WTC11 (cell line): Measurements from ENCODE around the gene MLLT1. TPM values are rescaled to one million over a fixed set of nuclear protein-coding genes. Genes with fewer than 3 reads are reported as not detected.

Experiments
- ATAC-seq: fragments of 200-7000 bp; cut with Tn5 transposase; 2 replicates; pipeline ENCODE4 v1.10.0; 2021; ENCODE audit warnings: mild to moderate bottlenecking, moderate library complexity
- CTCF ChIA-PET: fragments of 300-600 bp; sonication (Branson Sonifier 250); formaldehyde crosslinking; loops from one replicate; lab custom pipeline; 2021; ENCODE audit warnings: antibody characterized with exemption; lab: Charles Lee
- POLR2A ChIA-PET: fragments of 350-600 bp; sonication (Branson Sonifier 250); formaldehyde crosslinking; loops from one replicate; lab custom pipeline; 2021; ENCODE audit warnings: antibody characterized with exemption; lab: Charles Lee
- DNase-seq: peaks from one replicate; pipeline ENCODE4 v3.0.0; 2021; ENCODE audit warnings: low spot score
- H3K27ac Mint-ChIP-seq: 2 replicates; pipeline ENCODE4 v1.8.0; 2021; ENCODE audit warnings: mixed read lengths
- H3K27me3 Mint-ChIP-seq: 2 replicates; pipeline ENCODE4 v1.8.0; 2021; ENCODE audit warnings: low read depth, mild to moderate bottlenecking, moderate library complexity, mixed read lengths
- H3K36me3 Mint-ChIP-seq: 2 replicates; pipeline ENCODE4 v1.8.0; 2021; ENCODE audit warnings: mixed read lengths
- H3K4me1 Mint-ChIP-seq: 2 replicates; pipeline ENCODE4 v1.8.0; 2022; ENCODE audit warnings: mixed read lengths
- H3K4me3 Mint-ChIP-seq: 2 replicates; pipeline ENCODE4 v1.8.0; 2021; ENCODE audit warnings: mild to moderate bottlenecking, moderate library complexity, mixed read lengths
- H3K9me3 Mint-ChIP-seq: 2 replicates; pipeline ENCODE4 v1.8.0; 2021; ENCODE audit warnings: mixed read lengths
- EMX1 ChIP-seq: fragments of 250-450 bp; sonication (Bioruptor Pico); IDR thresholded peaks from 2 replicates; pipeline ENCODE4 v1.8.0; 2021; ENCODE audit warnings: mild to moderate bottlenecking
- GRHL2 ChIP-seq: fragments of 250-450 bp; sonication (Bioruptor Pico); IDR thresholded peaks from 2 replicates; pipeline ENCODE4 v1.8.0; 2022; ENCODE audit warnings: mild to moderate bottlenecking, moderate library complexity; ENCODE audit not compliant: insufficient replicate concordance, severe bottlenecking
- GTF2I ChIP-seq: fragments of 250-450 bp; sonication (Bioruptor Pico); conservative IDR thresholded peaks from 2 replicates; pipeline ENCODE4 v1.4.0; 2021; ENCODE audit warnings: mild to moderate bottlenecking
- HMGA2 ChIP-seq: fragments of 250-450 bp; sonication (Bioruptor Pico); IDR thresholded peaks from 2 replicates; pipeline ENCODE4 v1.4.0; 2021; ENCODE audit warnings: mild to moderate bottlenecking, moderate library complexity
- NFYB ChIP-seq: sonication (generic); formaldehyde crosslinking; conservative IDR thresholded peaks from 2 replicates; pipeline ENCODE4 v1.8.0; 2022; ENCODE audit warnings: low read depth, missing genetic modification reagents
- NR1H2 ChIP-seq: sonication (generic); formaldehyde crosslinking; IDR thresholded peaks from 2 replicates; pipeline ENCODE4 v1.9.0; 2021; ENCODE audit warnings: mild to moderate bottlenecking, moderate library complexity, missing genetic modification reagents
- RORB ChIP-seq: fragments of 250-450 bp; sonication (Bioruptor Pico); IDR thresholded peaks from 2 replicates; pipeline ENCODE4 v1.9.0; 2021; ENCODE audit warnings: mild to moderate bottlenecking
- ZNF219 ChIP-seq: sonication (generic); formaldehyde crosslinking; IDR thresholded peaks from 2 replicates; pipeline ENCODE4 v1.8.0; 2023; ENCODE audit warnings: missing genetic modification reagents, mild to moderate bottlenecking, borderline replicate concordance
- ZNF416 ChIP-seq: fragments of 250-450 bp; sonication (Bioruptor Pico); IDR thresholded peaks from 2 replicates; pipeline ENCODE4 v1.9.0; 2021; ENCODE audit warnings: mild to moderate bottlenecking, inconsistent platforms
- ZNF671 ChIP-seq: fragments of 250-450 bp; sonication (Bioruptor Pico); IDR thresholded peaks from 2 replicates; pipeline ENCODE4 v1.8.0; 2021; ENCODE audit warnings: mild to moderate bottlenecking
- total RNA-seq: library from RNA; stranded (reverse); gene quantifications from 3 replicates; pipeline ENCODE4 v1.2.3, GENCODE V29; 2021
- TF ChIP-seq, protein P1 (sequence below): sonication (generic); formaldehyde crosslinking; IDR thresholded peaks from 2 replicates; pipeline ENCODE4 v1.8.0; 2023; ENCODE audit warnings: mild to moderate bottlenecking, missing genetic modification reagents
- TF ChIP-seq, protein P2 (sequence below): fragments of 250-450 bp; sonication (Bioruptor Pico); IDR thresholded peaks from 2 replicates; pipeline ENCODE4 v2.1.2; 2022; ENCODE audit warnings: mild to moderate bottlenecking, moderate library complexity
- TF ChIP-seq, protein P3 (sequence below): fragments of 250-450 bp; sonication (Bioruptor Pico); IDR thresholded peaks from 2 replicates; pipeline ENCODE4 v1.9.0; 2021; ENCODE audit warnings: mild to moderate bottlenecking
- TF ChIP-seq, protein P4 (sequence below): sonication (generic); formaldehyde crosslinking; IDR thresholded peaks from 2 replicates; pipeline ENCODE4 v1.8.0; 2023; ENCODE audit warnings: missing genetic modification reagents, mild to moderate bottlenecking, borderline replicate concordance
- TF ChIP-seq, protein P5 (sequence below): sonication (generic); formaldehyde crosslinking; IDR thresholded peaks from 2 replicates; pipeline ENCODE4 v1.8.0; 2022; ENCODE audit warnings: mild to moderate bottlenecking, missing genetic modification reagents

The MLLT1 gene
- total RNA-seq, 1 experiment from 2014 or later, result 58.2 TPM

DNA sequence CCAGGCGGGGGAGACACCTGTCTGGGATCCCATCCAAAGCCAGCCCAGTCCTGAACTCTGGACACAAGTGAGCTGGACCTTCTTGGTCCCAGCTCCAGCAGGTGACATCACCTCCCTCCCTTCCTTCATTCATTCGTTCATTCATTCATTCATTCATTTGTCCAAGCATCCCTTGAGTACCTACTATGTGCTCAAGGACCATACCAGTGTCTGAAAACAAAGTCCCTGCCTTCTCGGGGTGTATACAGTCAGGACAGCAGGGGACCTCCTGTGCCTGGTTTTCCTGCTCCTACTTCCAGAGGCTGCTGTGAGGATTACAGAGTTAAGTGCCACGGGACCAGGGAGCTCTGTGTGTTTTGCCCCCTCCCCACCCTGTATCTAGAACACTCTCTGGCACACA, 39.6 kb upstream of the MLLT1 start:
- ATAC-seq, result no peak
- no peak for DNase-seq
- ChIA-PET POLR2A (no interaction called here), CTCF (interaction anchor here (1.4 kb wide), 1 partner anchor 35 kb away, joined by 5 read pairs; no protein-coding TSS in a partner anchor)
- Mint-ChIP-seq H3K4me3 (no peak overlapping the region), H3K36me3 (peaks cover 12% of the 10 kb centered on the region), H3K27ac (no peak overlapping the region), H3K27me3 (peaks cover 17% of the 10 kb centered on the region), H3K4me1 (no peaks in the 10 kb centered on the region), H3K9me3 (peaks cover 36% of the 10 kb centered on the region)
- TF ChIP-seq ZNF219 (CRISPR knock-in tag), result no peak
- TF ChIP-seq, protein P1, sequence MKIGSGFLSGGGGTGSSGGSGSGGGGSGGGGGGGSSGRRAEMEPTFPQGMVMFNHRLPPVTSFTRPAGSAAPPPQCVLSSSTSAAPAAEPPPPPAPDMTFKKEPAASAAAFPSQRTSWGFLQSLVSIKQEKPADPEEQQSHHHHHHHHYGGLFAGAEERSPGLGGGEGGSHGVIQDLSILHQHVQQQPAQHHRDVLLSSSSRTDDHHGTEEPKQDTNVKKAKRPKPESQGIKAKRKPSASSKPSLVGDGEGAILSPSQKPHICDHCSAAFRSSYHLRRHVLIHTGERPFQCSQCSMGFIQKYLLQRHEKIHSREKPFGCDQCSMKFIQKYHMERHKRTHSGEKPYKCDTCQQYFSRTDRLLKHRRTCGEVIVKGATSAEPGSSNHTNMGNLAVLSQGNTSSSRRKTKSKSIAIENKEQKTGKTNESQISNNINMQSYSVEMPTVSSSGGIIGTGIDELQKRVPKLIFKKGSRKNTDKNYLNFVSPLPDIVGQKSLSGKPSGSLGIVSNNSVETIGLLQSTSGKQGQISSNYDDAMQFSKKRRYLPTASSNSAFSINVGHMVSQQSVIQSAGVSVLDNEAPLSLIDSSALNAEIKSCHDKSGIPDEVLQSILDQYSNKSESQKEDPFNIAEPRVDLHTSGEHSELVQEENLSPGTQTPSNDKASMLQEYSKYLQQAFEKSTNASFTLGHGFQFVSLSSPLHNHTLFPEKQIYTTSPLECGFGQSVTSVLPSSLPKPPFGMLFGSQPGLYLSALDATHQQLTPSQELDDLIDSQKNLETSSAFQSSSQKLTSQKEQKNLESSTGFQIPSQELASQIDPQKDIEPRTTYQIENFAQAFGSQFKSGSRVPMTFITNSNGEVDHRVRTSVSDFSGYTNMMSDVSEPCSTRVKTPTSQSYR (CRISPR knock-in tag), result no peak
- no peak for TF ChIP-seq ZNF416 (CRISPR knock-in tag)
- TF ChIP-seq ZNF671 (CRISPR knock-in tag), result no peak
- TF ChIP-seq, protein P2, sequence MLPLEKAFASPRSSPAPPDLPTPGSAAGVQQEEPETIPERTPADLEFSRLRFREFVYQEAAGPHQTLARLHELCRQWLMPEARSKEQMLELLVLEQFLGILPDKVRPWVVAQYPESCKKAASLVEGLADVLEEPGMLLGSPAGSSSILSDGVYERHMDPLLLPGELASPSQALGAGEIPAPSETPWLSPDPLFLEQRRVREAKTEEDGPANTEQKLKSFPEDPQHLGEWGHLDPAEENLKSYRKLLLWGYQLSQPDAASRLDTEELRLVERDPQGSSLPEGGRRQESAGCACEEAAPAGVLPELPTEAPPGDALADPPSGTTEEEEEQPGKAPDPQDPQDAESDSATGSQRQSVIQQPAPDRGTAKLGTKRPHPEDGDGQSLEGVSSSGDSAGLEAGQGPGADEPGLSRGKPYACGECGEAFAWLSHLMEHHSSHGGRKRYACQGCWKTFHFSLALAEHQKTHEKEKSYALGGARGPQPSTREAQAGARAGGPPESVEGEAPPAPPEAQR (CRISPR knock-in tag), result no peak
- TF ChIP-seq RORB (CRISPR knock-in tag), result no peak
- TF ChIP-seq GTF2I (CRISPR knock-in tag), result no peak
- no peak for TF ChIP-seq NFYB
- TF ChIP-seq, protein P3, sequence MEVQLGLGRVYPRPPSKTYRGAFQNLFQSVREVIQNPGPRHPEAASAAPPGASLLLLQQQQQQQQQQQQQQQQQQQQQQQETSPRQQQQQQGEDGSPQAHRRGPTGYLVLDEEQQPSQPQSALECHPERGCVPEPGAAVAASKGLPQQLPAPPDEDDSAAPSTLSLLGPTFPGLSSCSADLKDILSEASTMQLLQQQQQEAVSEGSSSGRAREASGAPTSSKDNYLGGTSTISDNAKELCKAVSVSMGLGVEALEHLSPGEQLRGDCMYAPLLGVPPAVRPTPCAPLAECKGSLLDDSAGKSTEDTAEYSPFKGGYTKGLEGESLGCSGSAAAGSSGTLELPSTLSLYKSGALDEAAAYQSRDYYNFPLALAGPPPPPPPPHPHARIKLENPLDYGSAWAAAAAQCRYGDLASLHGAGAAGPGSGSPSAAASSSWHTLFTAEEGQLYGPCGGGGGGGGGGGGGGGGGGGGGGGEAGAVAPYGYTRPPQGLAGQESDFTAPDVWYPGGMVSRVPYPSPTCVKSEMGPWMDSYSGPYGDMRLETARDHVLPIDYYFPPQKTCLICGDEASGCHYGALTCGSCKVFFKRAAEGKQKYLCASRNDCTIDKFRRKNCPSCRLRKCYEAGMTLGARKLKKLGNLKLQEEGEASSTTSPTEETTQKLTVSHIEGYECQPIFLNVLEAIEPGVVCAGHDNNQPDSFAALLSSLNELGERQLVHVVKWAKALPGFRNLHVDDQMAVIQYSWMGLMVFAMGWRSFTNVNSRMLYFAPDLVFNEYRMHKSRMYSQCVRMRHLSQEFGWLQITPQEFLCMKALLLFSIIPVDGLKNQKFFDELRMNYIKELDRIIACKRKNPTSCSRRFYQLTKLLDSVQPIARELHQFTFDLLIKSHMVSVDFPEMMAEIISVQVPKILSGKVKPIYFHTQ (CRISPR knock-in tag), result no peak
- TF ChIP-seq, protein P4, sequence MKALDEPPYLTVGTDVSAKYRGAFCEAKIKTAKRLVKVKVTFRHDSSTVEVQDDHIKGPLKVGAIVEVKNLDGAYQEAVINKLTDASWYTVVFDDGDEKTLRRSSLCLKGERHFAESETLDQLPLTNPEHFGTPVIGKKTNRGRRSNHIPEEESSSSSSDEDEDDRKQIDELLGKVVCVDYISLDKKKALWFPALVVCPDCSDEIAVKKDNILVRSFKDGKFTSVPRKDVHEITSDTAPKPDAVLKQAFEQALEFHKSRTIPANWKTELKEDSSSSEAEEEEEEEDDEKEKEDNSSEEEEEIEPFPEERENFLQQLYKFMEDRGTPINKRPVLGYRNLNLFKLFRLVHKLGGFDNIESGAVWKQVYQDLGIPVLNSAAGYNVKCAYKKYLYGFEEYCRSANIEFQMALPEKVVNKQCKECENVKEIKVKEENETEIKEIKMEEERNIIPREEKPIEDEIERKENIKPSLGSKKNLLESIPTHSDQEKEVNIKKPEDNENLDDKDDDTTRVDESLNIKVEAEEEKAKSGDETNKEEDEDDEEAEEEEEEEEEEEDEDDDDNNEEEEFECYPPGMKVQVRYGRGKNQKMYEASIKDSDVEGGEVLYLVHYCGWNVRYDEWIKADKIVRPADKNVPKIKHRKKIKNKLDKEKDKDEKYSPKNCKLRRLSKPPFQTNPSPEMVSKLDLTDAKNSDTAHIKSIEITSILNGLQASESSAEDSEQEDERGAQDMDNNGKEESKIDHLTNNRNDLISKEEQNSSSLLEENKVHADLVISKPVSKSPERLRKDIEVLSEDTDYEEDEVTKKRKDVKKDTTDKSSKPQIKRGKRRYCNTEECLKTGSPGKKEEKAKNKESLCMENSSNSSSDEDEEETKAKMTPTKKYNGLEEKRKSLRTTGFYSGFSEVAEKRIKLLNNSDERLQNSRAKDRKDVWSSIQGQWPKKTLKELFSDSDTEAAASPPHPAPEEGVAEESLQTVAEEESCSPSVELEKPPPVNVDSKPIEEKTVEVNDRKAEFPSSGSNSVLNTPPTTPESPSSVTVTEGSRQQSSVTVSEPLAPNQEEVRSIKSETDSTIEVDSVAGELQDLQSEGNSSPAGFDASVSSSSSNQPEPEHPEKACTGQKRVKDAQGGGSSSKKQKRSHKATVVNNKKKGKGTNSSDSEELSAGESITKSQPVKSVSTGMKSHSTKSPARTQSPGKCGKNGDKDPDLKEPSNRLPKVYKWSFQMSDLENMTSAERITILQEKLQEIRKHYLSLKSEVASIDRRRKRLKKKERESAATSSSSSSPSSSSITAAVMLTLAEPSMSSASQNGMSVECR (CRISPR knock-in tag), result no peak
- TF ChIP-seq, protein P5, sequence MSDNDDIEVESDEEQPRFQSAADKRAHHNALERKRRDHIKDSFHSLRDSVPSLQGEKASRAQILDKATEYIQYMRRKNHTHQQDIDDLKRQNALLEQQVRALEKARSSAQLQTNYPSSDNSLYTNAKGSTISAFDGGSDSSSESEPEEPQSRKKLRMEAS (CRISPR knock-in tag), result no peak
- no peak for TF ChIP-seq EMX1
- no peak for TF ChIP-seq GRHL2 (CRISPR knock-in tag)
- TF ChIP-seq NR1H2 (CRISPR knock-in tag), result no peak
- TF ChIP-seq HMGA2 (CRISPR knock-in tag), result no peak
